GM12801 (cell line): Measurements from ENCODE around the gene ARHGAP8.

Experiments used
- TF ChIP-seq, protein P1 (sequence below): IDR thresholded peaks from one replicate; pipeline ENCODE4 v1.5.1; 2011; ENCODE audit warnings: control low read depth; ENCODE audit not compliant: insufficient read length; ENCODE audit errors: extremely low read depth

ARHGAP8 gene

DNA sequence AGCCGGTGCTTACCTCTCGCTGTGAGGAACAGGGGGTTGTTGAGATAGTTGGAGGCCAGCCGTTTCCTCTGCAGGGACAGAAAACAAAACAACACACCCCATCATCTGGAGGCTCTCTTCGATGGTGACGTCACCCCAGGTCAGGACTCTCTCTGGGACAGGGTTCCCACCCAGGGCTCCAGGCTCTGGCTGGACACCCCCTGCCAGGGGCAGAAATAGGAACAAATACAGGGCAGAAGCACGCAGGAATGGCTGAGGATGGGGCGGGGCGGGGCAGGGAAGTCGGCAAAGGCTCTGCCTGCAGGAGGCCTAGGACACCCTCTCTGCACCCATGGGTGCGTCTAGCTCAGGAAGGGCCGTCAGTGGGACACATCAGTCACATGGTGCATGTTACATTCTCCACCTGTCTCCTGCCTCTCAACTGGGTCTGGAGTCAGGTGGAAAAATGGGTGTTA, 138.9 kb downstream of the ARHGAP8 start:
- TF ChIP-seq, protein P1, sequence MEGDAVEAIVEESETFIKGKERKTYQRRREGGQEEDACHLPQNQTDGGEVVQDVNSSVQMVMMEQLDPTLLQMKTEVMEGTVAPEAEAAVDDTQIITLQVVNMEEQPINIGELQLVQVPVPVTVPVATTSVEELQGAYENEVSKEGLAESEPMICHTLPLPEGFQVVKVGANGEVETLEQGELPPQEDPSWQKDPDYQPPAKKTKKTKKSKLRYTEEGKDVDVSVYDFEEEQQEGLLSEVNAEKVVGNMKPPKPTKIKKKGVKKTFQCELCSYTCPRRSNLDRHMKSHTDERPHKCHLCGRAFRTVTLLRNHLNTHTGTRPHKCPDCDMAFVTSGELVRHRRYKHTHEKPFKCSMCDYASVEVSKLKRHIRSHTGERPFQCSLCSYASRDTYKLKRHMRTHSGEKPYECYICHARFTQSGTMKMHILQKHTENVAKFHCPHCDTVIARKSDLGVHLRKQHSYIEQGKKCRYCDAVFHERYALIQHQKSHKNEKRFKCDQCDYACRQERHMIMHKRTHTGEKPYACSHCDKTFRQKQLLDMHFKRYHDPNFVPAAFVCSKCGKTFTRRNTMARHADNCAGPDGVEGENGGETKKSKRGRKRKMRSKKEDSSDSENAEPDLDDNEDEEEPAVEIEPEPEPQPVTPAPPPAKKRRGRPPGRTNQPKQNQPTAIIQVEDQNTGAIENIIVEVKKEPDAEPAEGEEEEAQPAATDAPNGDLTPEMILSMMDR = no peak

DNA sequence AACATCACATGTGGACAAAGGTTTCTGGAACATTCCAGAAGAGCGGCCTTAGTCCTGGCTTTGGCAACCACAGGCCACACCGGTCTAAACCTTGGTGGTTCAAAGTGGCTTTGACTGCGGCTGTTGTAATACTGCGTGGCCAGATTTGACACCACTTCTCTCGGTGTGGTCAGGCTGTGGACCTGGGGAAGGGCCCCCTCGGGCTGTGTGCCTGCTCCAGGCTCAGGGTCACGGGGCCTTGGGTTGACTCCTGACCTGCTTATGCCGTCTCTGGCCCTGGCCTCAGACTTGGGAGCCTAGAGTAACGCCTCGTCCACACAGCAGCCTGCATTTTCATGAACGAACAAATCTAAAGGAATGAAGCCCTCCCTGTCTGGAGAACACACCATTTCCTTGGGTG, 139.4 kb downstream of the ARHGAP8 start:
- TF ChIP-seq, protein P1 = no peak

DNA sequence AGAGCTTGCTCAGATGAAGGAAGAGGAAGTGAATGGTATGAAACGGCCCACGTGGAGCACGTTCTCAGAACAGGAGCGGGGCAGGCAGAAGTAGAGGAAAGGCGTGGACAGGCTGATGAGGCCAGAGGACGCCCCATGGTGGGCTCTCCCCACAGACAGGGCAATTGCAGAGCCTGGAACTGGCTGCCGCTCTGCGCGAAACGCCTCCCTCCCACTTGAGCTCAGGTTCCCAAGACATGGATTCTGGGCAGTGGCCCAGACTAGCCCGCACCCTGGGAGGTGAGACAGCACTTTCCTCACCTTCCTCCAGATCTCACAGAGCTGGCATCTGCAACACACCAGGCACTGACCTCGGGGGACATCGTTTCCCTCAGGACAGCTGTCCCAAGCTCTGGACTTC, 139.9 kb downstream of the ARHGAP8 start:
- TF ChIP-seq, protein P1 = no peak

DNA sequence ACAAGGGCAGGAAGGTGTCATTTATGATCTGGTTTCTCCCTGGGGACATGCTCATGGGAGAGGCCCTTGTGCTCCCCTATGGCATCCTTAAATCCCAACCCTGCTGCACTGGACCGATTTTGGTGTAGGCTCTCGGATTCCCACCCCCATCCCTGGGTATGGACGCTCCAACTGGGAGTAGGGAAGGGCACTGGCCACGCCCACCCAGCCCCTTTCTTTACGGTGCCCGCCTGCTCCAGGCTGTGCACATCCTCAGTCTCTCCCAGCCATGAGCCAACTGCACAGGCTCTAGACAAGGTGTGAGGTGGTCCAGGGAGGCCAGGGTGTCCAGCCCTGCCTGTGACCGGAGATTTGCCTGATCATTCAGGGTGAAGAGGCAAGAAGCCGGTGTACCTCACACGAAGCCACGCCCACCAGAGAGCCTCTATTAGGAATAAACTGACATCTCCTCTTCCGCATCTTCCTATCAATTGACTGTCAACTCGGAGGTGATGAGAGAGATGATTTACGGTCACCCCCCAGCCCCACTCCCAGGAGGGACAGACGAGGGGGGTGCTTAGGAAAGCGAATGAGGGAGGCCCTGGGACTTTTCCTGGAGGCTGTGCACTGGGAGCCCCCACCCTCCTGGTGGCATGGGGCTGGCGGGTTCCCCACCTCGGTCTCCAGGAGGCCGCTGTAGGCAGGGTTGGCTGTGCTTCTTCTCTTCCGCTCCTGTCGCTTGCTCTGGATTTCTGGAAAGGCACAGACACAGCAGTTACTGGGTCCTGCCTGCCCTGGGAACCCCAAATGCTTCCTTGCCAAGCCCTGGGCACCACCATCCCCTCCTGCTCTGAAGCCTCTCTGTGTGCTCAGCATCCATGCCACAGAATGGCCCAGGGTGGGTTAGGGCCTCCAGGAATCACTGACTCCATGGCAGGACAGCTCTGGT, 140.7 kb downstream of the ARHGAP8 start:
- TF ChIP-seq, protein P1 = no peak

DNA sequence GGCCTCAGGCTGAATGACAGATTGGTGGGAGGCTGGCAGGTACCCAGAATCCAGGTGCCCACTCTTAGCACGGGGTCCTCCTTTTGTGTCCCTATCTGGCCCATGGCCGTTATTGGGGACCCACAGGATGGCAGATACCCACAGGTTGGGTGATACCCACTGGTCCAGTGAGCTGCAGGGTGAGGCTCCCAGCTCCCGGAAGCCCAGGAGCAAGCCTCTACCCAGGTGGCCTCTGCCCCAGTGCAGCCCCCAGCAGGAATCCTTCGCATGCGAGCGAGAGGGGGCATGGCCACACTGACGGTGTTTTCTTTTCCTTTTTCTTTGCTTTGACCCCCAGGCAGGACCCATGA, 141.3 kb downstream of the ARHGAP8 start:
- TF ChIP-seq, protein P1 = no peak

DNA sequence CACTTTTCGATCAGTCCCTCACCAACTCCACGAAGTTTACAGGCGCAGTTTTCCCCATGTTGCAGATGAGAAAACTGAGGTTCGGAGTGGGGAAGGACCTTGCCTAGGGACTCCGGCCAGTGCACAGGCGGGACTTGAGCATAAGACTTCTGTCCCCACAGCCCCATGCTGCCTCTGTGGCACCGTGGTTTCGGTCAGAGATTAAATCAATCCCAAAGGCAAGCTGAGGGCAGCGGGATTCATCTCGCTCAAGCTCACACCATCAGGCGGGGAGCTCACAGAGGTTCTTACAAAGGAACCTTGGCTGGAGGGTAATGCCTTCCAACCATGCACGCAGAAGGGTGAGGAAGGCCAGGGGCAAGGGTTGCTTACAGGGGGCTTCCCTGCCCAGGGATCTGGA, 141.9 kb downstream of the ARHGAP8 start:
- TF ChIP-seq, protein P1 = no peak

DNA sequence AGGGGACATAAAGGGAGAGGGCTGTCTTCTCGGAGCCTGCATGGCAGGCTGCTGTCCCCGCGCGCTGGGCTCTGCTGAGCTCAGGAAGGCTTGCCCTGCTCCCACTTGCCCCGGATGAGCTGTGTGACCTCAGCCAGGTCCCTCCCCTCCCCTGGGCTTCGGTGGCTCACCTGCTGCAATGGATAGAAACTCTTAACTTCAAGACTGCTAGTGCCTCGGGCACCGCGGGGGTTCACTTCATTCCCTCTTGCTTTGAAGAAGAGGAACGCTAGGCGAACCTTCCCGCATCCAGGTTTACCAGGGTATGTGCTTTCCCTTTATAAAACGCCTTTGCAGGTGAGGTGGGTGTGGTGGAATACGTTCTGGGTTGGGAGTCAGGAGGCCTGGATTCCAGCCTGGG, 142.4 kb downstream of the ARHGAP8 start:
- TF ChIP-seq, protein P1 = no peak
